ENCODE results near the gene KIF26B.
"Not testable (repeated sequence)": the region's sequence is repeated elsewhere in the genome, so short reads cannot be mapped to it uniquely, and the experiment has no call there.

The KIF26B gene

DNA sequence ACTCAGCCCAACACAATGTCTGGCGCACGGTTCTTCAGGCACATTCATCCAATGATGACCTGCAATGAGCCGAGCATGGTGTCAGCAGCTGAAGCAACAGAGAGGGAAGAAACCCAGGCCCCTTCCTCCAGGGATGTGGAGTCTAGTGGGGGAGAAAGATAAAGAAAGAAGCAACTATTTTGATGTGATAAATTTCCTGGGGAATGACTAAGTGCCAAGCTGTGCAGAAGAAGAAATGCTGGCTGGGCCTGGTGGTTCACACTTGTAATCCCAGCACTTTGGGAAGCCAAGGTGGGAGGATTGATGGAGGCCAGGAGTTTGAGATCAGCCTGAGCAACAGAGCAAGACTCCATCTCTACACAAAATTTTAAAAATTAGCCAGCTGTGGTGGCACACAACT lies 561.8 kb downstream of the KIF26B start:
- Mint-ChIP-seq H3K27me3 (no peaks in the 10 kb centered on the region), H3K4me1 (no peaks in the 10 kb centered on the region), H3K27ac (ENCODE audit: low read depth) (no peak overlapping the region), H3K4me3 (no peak overlapping the region), H3K9me3 (peaks cover 6% of the 10 kb centered on the region), H3K36me3 (ENCODE audit: insufficient read depth) (no peaks in the 10 kb centered on the region)
- DNase-seq (ENCODE audit: low spot score in 2 of 2) (no peak), ATAC-seq (replicated peaks; ENCODE audit: extremely low read depth, poor library complexity, severe bottlenecking) (no peak)

DNA sequence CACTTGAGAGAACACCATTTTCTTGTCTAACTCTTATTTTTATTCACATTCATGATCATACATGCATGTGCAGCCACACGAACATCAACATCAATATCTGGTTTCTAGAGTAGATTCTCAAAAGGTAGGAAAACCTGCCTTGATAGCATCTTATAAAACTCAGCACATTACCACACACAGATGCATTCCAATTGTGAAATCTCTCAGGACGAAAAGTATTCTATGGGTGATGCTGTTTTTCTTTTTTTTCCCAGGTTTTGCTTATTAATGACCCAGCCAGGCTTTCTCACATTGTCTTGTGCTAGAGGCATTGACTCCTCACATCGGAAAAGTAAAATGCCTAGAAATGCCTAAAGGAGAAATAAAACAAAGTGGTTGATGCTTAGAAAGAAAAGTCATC lies 562.8 kb downstream of the KIF26B start:
- Mint-ChIP-seq H3K27me3 (peaks cover 8% of the 10 kb centered on the region), H3K27ac (ENCODE audit: low read depth) (no peak overlapping the region), H3K4me3 (no peak overlapping the region), H3K4me1 (no peaks in the 10 kb centered on the region), H3K36me3 (ENCODE audit: insufficient read depth) (no peaks in the 10 kb centered on the region), H3K9me3 (peaks cover 6% of the 10 kb centered on the region)
- ATAC-seq (replicated peaks; ENCODE audit: extremely low read depth, poor library complexity, severe bottlenecking) = no peak
- no peak for DNase-seq (ENCODE audit: low spot score in 2 of 2)

DNA sequence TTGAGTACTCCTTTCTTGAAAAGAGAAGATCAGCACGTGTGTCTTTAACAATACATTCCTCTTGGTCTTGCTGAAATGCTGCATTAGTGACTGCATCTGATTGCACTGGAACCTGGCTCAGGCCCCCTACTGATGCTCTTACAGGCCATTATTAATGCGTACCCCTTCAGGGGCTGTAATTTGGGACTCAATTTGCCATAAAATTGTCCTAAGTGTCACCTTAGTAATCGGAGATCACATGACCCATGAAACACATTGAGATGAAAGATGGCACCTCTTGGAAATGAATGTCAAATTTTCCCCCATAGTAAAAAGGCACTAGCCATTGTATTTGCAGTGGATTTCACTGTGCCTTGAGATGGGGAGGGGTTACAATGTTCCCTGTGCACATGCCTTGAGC lies 563.3 kb downstream of the KIF26B start:
- DNase-seq (ENCODE audit: low spot score in 2 of 2) (no peak), ATAC-seq (replicated peaks; ENCODE audit: extremely low read depth, poor library complexity, severe bottlenecking) (no peak)
- Mint-ChIP-seq H3K27me3 (peaks cover 8% of the 10 kb centered on the region), H3K27ac (ENCODE audit: low read depth) (no peak overlapping the region), H3K4me1 (no peaks in the 10 kb centered on the region), H3K9me3 (peaks cover 6% of the 10 kb centered on the region), H3K4me3 (no peak overlapping the region), H3K36me3 (ENCODE audit: insufficient read depth) (no peaks in the 10 kb centered on the region)

DNA sequence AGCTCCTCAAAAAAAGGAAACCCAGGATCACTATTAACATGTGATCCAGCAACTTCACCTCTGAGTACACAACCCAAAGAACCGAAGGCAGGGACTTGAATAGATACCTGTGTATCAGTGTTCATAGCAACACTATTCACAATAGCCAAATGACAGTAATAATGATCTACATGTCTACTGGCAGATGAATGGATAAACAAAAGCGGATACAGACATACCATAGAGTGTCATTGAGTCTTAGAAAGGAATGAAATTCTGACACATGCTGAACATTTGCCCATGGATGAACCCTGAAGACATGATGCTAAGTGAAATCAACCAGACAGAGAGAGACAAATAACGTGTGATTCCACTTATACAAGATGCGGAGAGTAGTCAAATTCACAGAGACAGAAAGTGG lies 564.2 kb downstream of the KIF26B start:
- Mint-ChIP-seq H3K4me3 (no peak overlapping the region), H3K27me3 (peaks cover 8% of the 10 kb centered on the region), H3K4me1 (no peaks in the 10 kb centered on the region), H3K36me3 (ENCODE audit: insufficient read depth) (no peaks in the 10 kb centered on the region), H3K27ac (ENCODE audit: low read depth) (no peak overlapping the region), H3K9me3 (peaks cover 6% of the 10 kb centered on the region)
- DNase-seq (ENCODE audit: low spot score in 2 of 2) (no peak), ATAC-seq (replicated peaks; ENCODE audit: extremely low read depth, poor library complexity, severe bottlenecking) (no peak)

DNA sequence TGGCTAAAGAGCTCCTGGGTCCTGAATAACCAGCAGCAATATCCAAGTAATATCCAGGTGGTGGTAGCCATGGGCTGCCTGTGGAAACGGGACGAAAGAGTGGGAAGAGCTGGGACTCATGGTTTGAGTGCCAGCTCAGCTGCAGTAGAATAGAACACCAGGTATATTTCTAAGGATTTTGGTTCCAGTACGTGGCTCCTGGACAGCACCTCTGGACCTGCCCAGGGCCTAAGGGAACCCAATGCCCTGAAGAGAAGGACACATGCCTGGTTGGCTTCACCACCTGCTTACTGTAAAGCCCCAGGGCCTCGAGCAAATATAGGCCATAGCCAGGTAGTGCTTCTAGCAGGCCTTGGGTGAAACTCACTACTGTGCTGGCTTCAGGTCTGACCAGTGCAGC lies 566.7 kb downstream of the KIF26B start:
- Mint-ChIP-seq H3K4me3 (no peak overlapping the region), H3K9me3 (peaks cover 18% of the 10 kb centered on the region), H3K27ac (ENCODE audit: low read depth) (no peak overlapping the region), H3K4me1 (no peaks in the 10 kb centered on the region), H3K27me3 (peaks cover 33% of the 10 kb centered on the region), H3K36me3 (ENCODE audit: insufficient read depth) (no peaks in the 10 kb centered on the region)
- no peak for DNase-seq (ENCODE audit: low spot score in 2 of 2)
- no peak for ATAC-seq (replicated peaks; ENCODE audit: extremely low read depth, poor library complexity, severe bottlenecking)

DNA sequence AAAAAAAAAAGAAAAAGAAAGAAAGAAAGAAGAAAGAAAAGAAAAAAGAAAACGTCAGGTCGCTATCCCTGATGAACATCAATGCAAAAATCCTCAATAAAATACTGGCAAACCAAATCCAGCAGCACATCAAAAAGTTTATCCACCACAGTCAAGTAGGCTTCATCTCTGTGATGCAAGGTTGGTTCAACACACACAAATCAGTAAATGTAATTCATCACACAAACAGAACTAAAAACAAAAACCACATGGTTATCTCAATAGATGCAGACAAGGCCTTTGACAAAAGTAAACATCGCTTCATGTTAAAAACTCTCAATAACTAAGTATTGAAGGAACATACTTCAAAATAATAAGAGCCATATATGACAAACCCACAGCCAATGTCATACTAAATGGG lies 573.2 kb downstream of the KIF26B start:
- peaks cover 31% of the 10 kb centered on the region for H3K27me3 Mint-ChIP-seq
- H3K9me3 Mint-ChIP-seq = peaks cover 40% of the 10 kb centered on the region
- not testable (repeated sequence) for H3K4me3 Mint-ChIP-seq; H3K36me3 Mint-ChIP-seq (ENCODE audit: insufficient read depth); ATAC-seq (replicated peaks; ENCODE audit: extremely low read depth, poor library complexity, severe bottlenecking); DNase-seq (ENCODE audit: low spot score in 2 of 2); H3K4me1 Mint-ChIP-seq; H3K27ac Mint-ChIP-seq (ENCODE audit: low read depth)

DNA sequence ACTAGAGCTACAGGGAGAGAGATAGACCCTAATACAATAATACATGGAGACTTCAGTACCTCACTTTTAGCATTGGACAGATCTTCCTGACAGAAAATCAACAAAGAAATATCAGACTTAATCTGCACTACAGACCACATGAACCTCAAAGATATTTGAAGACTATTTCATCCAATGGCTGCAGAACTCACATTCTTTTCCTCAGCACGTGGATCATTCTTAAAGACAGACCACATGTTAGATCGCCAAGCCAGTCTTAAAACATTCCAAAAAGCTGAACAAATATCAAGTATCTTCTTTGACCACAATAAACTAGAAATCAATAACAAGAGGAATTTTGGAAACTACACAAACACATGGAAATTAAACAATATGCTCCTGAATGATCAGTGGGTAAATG lies 576.0 kb downstream of the KIF26B start:
- Mint-ChIP-seq H3K27me3 (peaks cover 13% of the 10 kb centered on the region), H3K4me3 (no peak overlapping the region), H3K36me3 (ENCODE audit: insufficient read depth) (no peaks in the 10 kb centered on the region), H3K4me1 (no peaks in the 10 kb centered on the region), H3K9me3 (peaks cover 32% of the 10 kb centered on the region), H3K27ac (ENCODE audit: low read depth) (no peak overlapping the region)
- DNase-seq (ENCODE audit: low spot score in 2 of 2) (no peak), ATAC-seq (replicated peaks; ENCODE audit: extremely low read depth, poor library complexity, severe bottlenecking) (no peak)

DNA sequence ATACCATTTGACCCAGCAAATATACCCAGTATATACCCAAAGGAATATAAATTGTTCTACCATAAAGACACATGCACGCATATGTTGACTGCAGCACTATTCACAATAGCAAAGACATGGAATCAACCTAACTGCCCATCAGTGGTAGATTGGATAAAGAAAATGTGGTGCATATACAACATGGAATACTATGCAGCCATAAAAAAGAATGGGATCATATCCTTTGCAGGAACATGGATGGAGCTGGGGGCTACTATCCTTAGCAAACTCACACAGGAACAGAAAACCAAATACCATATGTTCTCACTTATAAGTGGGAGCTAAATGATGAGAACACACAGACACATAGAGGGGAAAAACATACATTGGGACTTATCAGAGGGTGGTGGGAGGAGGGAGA lies 585.6 kb downstream of the KIF26B start:
- not testable (repeated sequence) for H3K27me3 Mint-ChIP-seq; H3K36me3 Mint-ChIP-seq (ENCODE audit: insufficient read depth); H3K27ac Mint-ChIP-seq (ENCODE audit: low read depth); H3K4me1 Mint-ChIP-seq; H3K4me3 Mint-ChIP-seq; ATAC-seq (replicated peaks; ENCODE audit: extremely low read depth, poor library complexity, severe bottlenecking); DNase-seq (ENCODE audit: low spot score in 2 of 2)
- peaks cover 13% of the 10 kb centered on the region for H3K9me3 Mint-ChIP-seq

DNA sequence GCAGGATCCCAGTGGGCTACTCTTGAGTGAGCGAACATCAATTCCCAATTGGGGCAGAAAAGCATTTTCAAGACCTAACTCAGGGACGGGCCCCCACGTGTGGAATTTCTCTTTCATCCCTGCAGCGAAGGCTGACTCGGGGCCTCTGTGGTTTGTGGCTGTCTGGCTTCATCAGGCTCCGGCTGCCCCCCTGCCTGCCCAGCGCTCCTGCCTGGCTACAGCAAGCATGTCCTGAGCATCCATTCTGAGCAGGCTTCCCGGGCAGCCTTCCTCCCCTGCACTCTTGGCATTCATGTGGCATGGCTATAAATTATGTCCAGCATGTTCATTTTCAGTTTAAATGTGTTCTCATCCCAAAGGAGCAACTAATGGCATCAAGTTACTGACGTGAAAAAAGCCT lies 588.1 kb downstream of the KIF26B start:
- H3K4me3 Mint-ChIP-seq = no peak overlapping the region
- no peak for DNase-seq (ENCODE audit: low spot score in 2 of 2)
- H3K9me3 Mint-ChIP-seq = peaks cover 13% of the 10 kb centered on the region
- H3K4me1 Mint-ChIP-seq = no peaks in the 10 kb centered on the region
- H3K27ac Mint-ChIP-seq (ENCODE audit: low read depth) = no peak overlapping the region
- ATAC-seq (replicated peaks; ENCODE audit: extremely low read depth, poor library complexity, severe bottlenecking) = no peak
- peaks cover 4% of the 10 kb centered on the region for H3K36me3 Mint-ChIP-seq (ENCODE audit: insufficient read depth)
- no peaks in the 10 kb centered on the region for H3K27me3 Mint-ChIP-seq

DNA sequence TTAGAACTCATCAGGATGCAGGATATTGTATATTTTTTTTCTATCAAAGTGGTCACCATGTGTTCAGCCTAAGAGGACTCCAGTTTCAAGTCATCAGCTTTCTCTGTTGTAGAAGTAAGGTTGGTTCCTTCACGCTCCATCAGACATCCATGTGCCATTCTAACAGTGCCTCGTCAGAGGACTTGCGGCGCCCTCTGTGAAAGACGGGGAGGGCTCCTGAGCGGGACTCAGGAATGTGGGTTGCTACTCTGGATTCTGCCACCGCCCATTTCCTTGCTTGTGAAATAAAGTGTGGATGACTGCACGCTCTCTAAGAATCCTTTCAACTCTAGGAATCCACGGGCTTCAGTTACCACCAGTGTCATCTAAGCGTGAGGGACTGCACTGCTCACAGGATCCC lies 593.5 kb downstream of the KIF26B start:
- H3K36me3 Mint-ChIP-seq (ENCODE audit: insufficient read depth) = peaks cover 2% of the 10 kb centered on the region
- H3K27ac Mint-ChIP-seq (ENCODE audit: low read depth) = no peak overlapping the region
- peaks cover 6% of the 10 kb centered on the region for H3K9me3 Mint-ChIP-seq
- ATAC-seq (replicated peaks; ENCODE audit: extremely low read depth, poor library complexity, severe bottlenecking) (no peak), DNase-seq (ENCODE audit: low spot score in 2 of 2) (no peak)
- peaks cover 6% of the 10 kb centered on the region for H3K4me1 Mint-ChIP-seq
- no peaks in the 10 kb centered on the region for H3K27me3 Mint-ChIP-seq
- no peak overlapping the region for H3K4me3 Mint-ChIP-seq

DNA sequence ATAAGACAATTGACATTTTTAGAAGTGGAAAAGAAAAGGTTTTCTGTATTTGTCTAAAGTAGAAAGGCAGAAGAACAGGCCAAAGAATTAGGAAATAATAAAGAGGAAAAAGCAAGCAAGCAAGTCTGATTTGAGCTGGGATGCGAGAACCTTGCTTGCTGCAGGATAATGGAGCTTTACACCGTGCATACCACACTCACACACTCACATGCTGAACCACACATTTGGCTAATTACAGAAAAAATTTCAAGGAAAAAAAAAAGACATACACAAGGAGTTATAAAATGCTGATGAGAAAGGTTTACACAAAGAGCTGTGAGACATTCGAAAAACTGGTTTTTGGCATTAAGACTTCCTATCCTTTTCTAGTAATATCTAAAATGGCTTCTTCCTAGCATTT lies 593.9 kb downstream of the KIF26B start:
- Mint-ChIP-seq H3K27me3 (no peaks in the 10 kb centered on the region), H3K4me1 (peaks cover 6% of the 10 kb centered on the region), H3K4me3 (no peak overlapping the region), H3K27ac (ENCODE audit: low read depth) (no peak overlapping the region), H3K9me3 (peaks cover 6% of the 10 kb centered on the region), H3K36me3 (ENCODE audit: insufficient read depth) (peaks cover 2% of the 10 kb centered on the region)
- no peak for ATAC-seq (replicated peaks; ENCODE audit: extremely low read depth, poor library complexity, severe bottlenecking)
- DNase-seq (ENCODE audit: low spot score in 2 of 2) = no peak

DNA sequence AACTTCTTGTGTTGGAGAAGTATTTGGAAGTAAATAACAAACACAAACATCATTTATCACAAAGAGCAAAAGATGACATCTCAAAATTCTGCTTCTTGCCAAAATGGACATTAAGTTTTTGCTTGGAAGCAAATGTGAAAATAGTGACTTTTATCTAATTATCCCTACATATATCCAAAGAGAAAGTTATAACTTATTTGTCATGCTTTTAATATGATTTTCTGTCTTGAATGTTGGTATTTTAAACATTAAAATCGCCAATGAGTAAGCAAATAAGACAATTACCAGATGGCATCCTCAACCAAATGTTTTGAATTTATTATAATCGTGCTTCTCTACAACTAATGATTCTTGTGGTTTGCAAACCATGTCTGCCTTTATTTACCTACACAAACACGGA lies 594.3 kb downstream of the KIF26B start:
- ATAC-seq (replicated peaks; ENCODE audit: extremely low read depth, poor library complexity, severe bottlenecking) (no peak), DNase-seq (ENCODE audit: low spot score in 2 of 2) (no peak)
- Mint-ChIP-seq H3K27me3 (no peaks in the 10 kb centered on the region), H3K4me3 (no peak overlapping the region), H3K9me3 (peaks cover 6% of the 10 kb centered on the region), H3K4me1 (peaks cover 6% of the 10 kb centered on the region), H3K36me3 (ENCODE audit: insufficient read depth) (peaks cover 1% of the 10 kb centered on the region), H3K27ac (ENCODE audit: low read depth) (no peak overlapping the region)

DNA sequence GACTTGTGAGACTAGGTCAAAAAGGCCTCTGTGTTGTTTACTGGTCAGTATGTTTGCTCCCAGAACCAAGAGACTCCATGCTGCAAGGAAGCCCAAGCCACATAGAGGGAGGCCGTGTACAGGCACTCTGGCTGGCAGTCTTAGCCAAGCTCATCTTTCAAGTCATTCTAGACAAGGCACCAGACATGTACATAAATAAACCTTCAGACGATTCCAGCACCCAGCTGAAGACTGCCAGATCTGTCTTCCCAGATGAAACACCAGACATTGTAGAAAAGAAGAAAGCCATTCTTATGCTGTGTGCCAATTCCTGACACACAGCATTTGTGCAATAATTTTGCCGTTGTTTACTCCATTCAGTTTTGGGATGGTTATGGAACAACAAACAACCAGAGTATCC lies 595.5 kb downstream of the KIF26B start:
- H3K4me1 Mint-ChIP-seq = peaks cover 6% of the 10 kb centered on the region
- no peaks in the 10 kb centered on the region for H3K27me3 Mint-ChIP-seq
- no peaks in the 10 kb centered on the region for H3K36me3 Mint-ChIP-seq (ENCODE audit: insufficient read depth)
- H3K4me3 Mint-ChIP-seq = no peak overlapping the region
- DNase-seq (ENCODE audit: low spot score in 2 of 2) = no peak
- H3K9me3 Mint-ChIP-seq = no peaks in the 10 kb centered on the region
- ATAC-seq (replicated peaks; ENCODE audit: extremely low read depth, poor library complexity, severe bottlenecking) = no peak
- H3K27ac Mint-ChIP-seq (ENCODE audit: low read depth) = no peak overlapping the region

DNA sequence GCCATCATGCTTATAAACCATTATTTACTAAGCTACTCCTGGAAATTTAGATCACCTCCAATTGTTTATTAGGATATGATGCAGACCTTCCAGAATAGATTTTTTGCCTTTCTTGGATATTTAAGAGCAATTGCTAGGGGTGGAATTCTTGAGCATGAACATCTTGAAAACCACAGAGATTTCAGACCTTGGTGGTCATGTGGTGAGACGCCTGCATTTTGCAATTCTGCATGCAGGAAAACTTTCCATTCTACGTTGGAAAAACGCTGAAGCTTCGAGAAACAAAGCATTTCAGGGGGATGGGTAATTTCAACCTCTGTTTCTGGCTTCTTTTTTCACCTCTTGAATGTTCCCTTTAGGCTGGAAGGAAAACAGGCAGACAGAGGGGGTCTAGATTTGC lies 596.3 kb downstream of the KIF26B start:
- Mint-ChIP-seq H3K9me3 (no peaks in the 10 kb centered on the region), H3K27ac (ENCODE audit: low read depth) (no peak overlapping the region), H3K4me3 (no peak overlapping the region), H3K4me1 (peaks cover 6% of the 10 kb centered on the region), H3K36me3 (ENCODE audit: insufficient read depth) (no peaks in the 10 kb centered on the region), H3K27me3 (no peaks in the 10 kb centered on the region)
- ATAC-seq (replicated peaks; ENCODE audit: extremely low read depth, poor library complexity, severe bottlenecking) = no peak
- no peak for DNase-seq (ENCODE audit: low spot score in 2 of 2)
